Suprapubic skin (tissue), 4 donors: Measurements from ENCODE around the gene MCC. TPM values are rescaled to one million over a fixed set of nuclear protein-coding genes. Genes with fewer than 3 reads are reported as not detected.
"Not testable (repeated sequence)": the region's sequence is repeated elsewhere in the genome, so short reads cannot be mapped to it uniquely, and the experiment has no call there.

Experiments
- DNase-seq, 2 donors: peaks; one replicate each; pipeline ENCODE4 v3.0.0-alpha.2; 2019; ENCODE audit warnings: low spot score in 2 of 2
- H3K27ac ChIP-seq: fragments of 200-600 bp; sonication (generic); one replicate; pipeline ENCODE4 v1.5.1; 2019
- H3K27me3 ChIP-seq: fragments of 200-600 bp; sonication (generic); one replicate; pipeline ENCODE4 v1.5.1; 2019
- H3K36me3 ChIP-seq: fragments of 200-600 bp; sonication (generic); one replicate; pipeline ENCODE4 v1.5.1; 2019
- H3K4me1 ChIP-seq: fragments of 200-600 bp; sonication (generic); one replicate; pipeline ENCODE4 v1.5.1; 2019
- H3K4me3 ChIP-seq: fragments of 200-600 bp; sonication (generic); one replicate; pipeline ENCODE4 v1.5.1; 2019; ENCODE audit warnings: mild to moderate bottlenecking
- H3K9me3 ChIP-seq: fragments of 200-600 bp; sonication (generic); one replicate; pipeline ENCODE4 v1.5.1; 2019
- EP300 ChIP-seq: sonication (generic); formaldehyde crosslinking; IDR thresholded peaks from one replicate; pipeline ENCODE4 v1.6.1; 2017; ENCODE audit warnings: antibody characterized with exemption
- POLR2A ChIP-seq, 2 donors: fragments of 450-650 bp; IDR thresholded peaks; one replicate each; pipeline ENCODE4 v1.6.1; 2017; ENCODE audit warnings: antibody characterized with exemption in 2 of 2, mild to moderate bottlenecking in 2 of 2, moderate library complexity in 2 of 2
- POLR2AphosphoS5 ChIP-seq, 3 donors: sonication (generic); formaldehyde crosslinking; IDR thresholded peaks; one replicate each; pipeline ENCODE4 v1.6.1; 2017; ENCODE audit warnings: antibody characterized with exemption in 3 of 3
- WGBS: methylation state at CpG from one replicate; pipeline ENCODE4 v1.1.5; 2018; 5-methylcytosine and 5-hydroxymethylcytosine counted together
- total RNA-seq, 4 donors: library from RNA; depleted of rRNA; stranded (reverse); fragments of >200 nt; gene quantifications; one replicate each; pipeline ENCODE4 v1.1.0, GENCODE V29; 2016
- TF ChIP-seq, protein P1 (sequence below), 2 donors: fragments of 200-600 bp in 1 of 2; fragments of 450-650 bp in 1 of 2; sonication (generic) in 1 of 2; IDR thresholded peaks; one replicate each; pipeline ENCODE4 v1.5.1; 2016 to 2019; ENCODE audit warnings: antibody characterized with exemption in 2 of 2, mild to moderate bottlenecking in 1 of 2, moderate library complexity in 1 of 2

The MCC gene
- total RNA-seq, 4 donors from 2014 or later = 67.7 to 105 (median 86.6) TPM

DNA sequence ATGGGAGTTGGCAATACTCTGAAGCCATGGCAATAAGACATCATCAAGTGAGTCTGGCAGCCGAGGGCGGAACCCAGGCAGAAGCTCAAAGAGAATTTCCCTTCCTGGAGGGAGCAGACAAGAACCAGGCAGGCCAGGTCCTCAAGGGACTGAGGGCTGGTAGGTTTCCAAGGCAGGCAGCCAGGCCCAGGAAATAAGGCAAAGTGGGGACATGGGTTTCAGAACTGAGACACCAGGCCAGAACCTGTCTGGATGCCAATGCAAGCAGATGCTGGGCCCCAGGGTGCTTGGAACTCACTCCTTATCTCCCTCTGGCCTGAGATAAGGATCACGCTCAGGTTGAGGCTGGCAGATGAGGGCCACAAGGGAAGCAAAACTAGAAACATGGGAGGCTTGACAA, 62.3 kb downstream of the MCC start:
- no peak for TF ChIP-seq POLR2AphosphoS5 (IDR thresholded peaks at IDR 0.05)
- TF ChIP-seq POLR2A (IDR thresholded peaks at IDR 0.05) = no peak
- TF ChIP-seq, protein P1, sequence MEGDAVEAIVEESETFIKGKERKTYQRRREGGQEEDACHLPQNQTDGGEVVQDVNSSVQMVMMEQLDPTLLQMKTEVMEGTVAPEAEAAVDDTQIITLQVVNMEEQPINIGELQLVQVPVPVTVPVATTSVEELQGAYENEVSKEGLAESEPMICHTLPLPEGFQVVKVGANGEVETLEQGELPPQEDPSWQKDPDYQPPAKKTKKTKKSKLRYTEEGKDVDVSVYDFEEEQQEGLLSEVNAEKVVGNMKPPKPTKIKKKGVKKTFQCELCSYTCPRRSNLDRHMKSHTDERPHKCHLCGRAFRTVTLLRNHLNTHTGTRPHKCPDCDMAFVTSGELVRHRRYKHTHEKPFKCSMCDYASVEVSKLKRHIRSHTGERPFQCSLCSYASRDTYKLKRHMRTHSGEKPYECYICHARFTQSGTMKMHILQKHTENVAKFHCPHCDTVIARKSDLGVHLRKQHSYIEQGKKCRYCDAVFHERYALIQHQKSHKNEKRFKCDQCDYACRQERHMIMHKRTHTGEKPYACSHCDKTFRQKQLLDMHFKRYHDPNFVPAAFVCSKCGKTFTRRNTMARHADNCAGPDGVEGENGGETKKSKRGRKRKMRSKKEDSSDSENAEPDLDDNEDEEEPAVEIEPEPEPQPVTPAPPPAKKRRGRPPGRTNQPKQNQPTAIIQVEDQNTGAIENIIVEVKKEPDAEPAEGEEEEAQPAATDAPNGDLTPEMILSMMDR (IDR thresholded peaks at IDR 0.05) = no peak
- no peak for TF ChIP-seq EP300
- H3K36me3 ChIP-seq = no peaks in the 10 kb centered on the region
- whole genome bisulfite sequencing = 43% methylated on average over 3 of the region's 3 CpGs
- H3K27ac ChIP-seq = peak overlapping the region; percentile 43
- no peak for DNase-seq
- H3K27me3 ChIP-seq = no peaks in the 10 kb centered on the region
- H3K4me1 ChIP-seq = peaks cover 12% of the 10 kb centered on the region
- H3K4me3 ChIP-seq = no peak overlapping the region
- H3K9me3 ChIP-seq = no peaks in the 10 kb centered on the region

DNA sequence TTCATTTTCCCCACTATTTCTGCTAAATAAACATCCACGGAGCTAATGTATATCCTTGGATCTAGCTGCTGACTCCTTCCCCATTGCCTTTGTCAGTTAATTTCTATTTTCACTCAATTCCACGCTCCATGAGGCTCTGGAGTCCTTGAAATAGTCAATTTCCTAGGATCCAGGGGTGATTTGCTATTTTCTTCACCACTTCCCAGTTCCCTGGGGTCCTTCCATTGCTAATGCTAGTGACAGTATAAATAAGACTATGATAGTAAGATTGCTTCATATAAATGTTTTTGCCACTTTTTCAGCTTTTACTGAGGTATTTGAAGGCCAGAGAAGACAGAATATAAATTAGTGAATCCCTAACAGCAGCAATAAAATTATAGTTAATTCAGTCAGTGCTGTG, 66.6 kb downstream of the MCC start:
- Histone ChIP-seq H3K36me3 (no peaks in the 10 kb centered on the region), H3K4me1 (no peaks in the 10 kb centered on the region), H3K27ac (no peak overlapping the region), H3K27me3 (no peaks in the 10 kb centered on the region), H3K4me3 (no peak overlapping the region), H3K9me3 (no peaks in the 10 kb centered on the region)
- WGBS = 81% methylated on average over 2 of the region's 2 CpGs
- TF ChIP-seq POLR2A (IDR thresholded peaks at IDR 0.05) = no peak
- TF ChIP-seq POLR2AphosphoS5 (IDR thresholded peaks at IDR 0.05) = no peak
- TF ChIP-seq, protein P1 (IDR thresholded peaks at IDR 0.05) = no peak
- no peak for TF ChIP-seq EP300
- DNase-seq = no peak

- no peak overlapping the region for H3K4me3 ChIP-seq
- no peak for DNase-seq
Observed at GRCh38 chr5:113405530-113405929, 82.7 kb downstream of the MCC start.

DNA sequence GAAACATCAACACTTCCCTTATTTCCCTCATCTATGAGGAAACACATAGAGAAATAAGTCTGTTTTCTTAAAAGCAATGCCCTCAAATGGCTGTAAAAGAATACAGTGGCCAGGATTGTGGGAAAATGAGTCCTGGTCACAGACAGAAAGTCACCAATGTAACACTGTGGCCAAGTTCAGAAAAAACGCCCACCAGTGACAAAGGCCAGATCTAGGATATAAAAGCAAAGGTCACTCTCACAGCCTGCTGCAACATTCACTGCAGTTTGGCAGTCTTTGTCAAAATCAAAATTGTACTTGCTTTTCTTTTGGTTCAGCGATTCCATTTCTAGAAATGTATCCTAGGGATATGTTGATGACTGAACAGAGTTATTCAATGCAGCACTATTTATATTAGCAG, 84.0 kb downstream of the MCC start:
- no peak overlapping the region for H3K27ac ChIP-seq
- DNase-seq = no peak
- H3K9me3 ChIP-seq = no peaks in the 10 kb centered on the region
- no peaks in the 10 kb centered on the region for H3K36me3 ChIP-seq
- H3K27me3 ChIP-seq = no peaks in the 10 kb centered on the region
- no peaks in the 10 kb centered on the region for H3K4me1 ChIP-seq
- no peak overlapping the region for H3K4me3 ChIP-seq
- 80% methylated on average over 2 of the region's 2 CpGs for WGBS
- TF ChIP-seq EP300 = no peak
- TF ChIP-seq POLR2AphosphoS5 (IDR thresholded peaks at IDR 0.05) = no peak

More at GRCh38 chr5:113405530-113405929, 82.7 kb downstream of the MCC start:
- 83% methylated on average over 6 of the region's 6 CpGs for WGBS
- no peaks in the 10 kb centered on the region for H3K27me3 ChIP-seq
- no peaks in the 10 kb centered on the region for H3K36me3 ChIP-seq
- H3K9me3 ChIP-seq = no peaks in the 10 kb centered on the region
- TF ChIP-seq POLR2A (IDR thresholded peaks at IDR 0.05) = no peak
- TF ChIP-seq POLR2AphosphoS5 (IDR thresholded peaks at IDR 0.05) = no peak
- TF ChIP-seq, protein P1 (IDR thresholded peaks at IDR 0.05) = no peak
- no peak for TF ChIP-seq EP300
- no peak overlapping the region for H3K27ac ChIP-seq
- H3K4me1 ChIP-seq = no peaks in the 10 kb centered on the region

GRCh38 chr5:113397986-113398385, 90.3 kb downstream of the MCC start:
- WGBS = 69% methylated on average over 4 of the region's 4 CpGs
- not testable (repeated sequence) for H3K4me3 ChIP-seq, H3K27me3 ChIP-seq, DNase-seq, H3K27ac ChIP-seq, H3K9me3 ChIP-seq, H3K4me1 ChIP-seq, H3K36me3 ChIP-seq

DNA sequence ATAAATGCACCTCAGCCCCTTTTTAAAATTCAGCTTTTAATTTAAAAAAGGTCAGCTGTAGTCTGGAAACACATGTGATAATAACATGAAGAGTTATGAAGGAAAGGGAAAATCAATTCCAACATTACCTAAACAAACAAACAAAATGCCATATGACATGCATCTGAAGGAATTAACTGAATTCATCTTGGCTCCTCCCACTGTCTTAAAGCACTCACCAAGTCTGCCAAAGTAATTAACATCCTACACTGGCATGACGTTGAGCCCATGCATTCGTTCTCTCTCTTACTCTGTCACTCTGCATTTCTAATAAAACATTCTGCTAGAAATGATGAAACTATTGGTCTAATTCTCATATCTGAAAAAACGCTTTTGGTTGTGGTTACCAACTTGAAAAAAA, 91.2 kb downstream of the MCC start:
- Histone ChIP-seq H3K36me3 (no peaks in the 10 kb centered on the region), H3K4me3 (no peak overlapping the region), H3K27ac (no peak overlapping the region), H3K4me1 (no peaks in the 10 kb centered on the region), H3K27me3 (no peaks in the 10 kb centered on the region), H3K9me3 (no peaks in the 10 kb centered on the region)
- TF ChIP-seq, protein P1 (IDR thresholded peaks at IDR 0.05) = no peak
- 47% methylated on average over 3 of the region's 3 CpGs for WGBS
- no peak for DNase-seq
